ENCODE results near the gene FOXJ1.

The FOXJ1 gene

GRCh38 chr17:76163919-76164318 is 22.9 kb upstream of the FOXJ1 start:
- ChIA-PET CTCF (no interaction called here), POLR2A (no interaction called here)
- TF ChIP-seq NFRKB (IDR thresholded peaks at IDR 0.05) (no peak), HDGF (IDR thresholded peaks at IDR 0.05; ENCODE audit: borderline replicate concordance) (no peak), CTBP1 (IDR thresholded peaks at IDR 0.05; ENCODE audit: borderline replicate concordance) (no peak), SP1 (IDR thresholded peaks at IDR 0.05) (no peak), FOXM1 (IDR thresholded peaks at IDR 0.05; ENCODE audit: borderline replicate concordance) (no peak), ZNF384 (IDR thresholded peaks at IDR 0.05) (no peak), BHLHE40 (IDR thresholded peaks at IDR 0.05; ENCODE audit: borderline replicate concordance) (no peak), ARNT (IDR thresholded peaks at IDR 0.05) (no peak)
- TF ChIP-seq, protein P1, sequence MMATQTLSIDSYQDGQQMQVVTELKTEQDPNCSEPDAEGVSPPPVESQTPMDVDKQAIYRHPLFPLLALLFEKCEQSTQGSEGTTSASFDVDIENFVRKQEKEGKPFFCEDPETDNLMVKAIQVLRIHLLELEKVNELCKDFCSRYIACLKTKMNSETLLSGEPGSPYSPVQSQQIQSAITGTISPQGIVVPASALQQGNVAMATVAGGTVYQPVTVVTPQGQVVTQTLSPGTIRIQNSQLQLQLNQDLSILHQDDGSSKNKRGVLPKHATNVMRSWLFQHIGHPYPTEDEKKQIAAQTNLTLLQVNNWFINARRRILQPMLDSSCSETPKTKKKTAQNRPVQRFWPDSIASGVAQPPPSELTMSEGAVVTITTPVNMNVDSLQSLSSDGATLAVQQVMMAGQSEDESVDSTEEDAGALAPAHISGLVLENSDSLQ (IDR thresholded peaks at IDR 0.05): no peak
- DNase-seq (ENCODE audit: extremely low spot score): no peak

- TF ChIP-seq NFRKB (IDR thresholded peaks at IDR 0.05): no peak
- no peak for TF ChIP-seq ELF4 (IDR thresholded peaks at IDR 0.05)
- TF ChIP-seq BHLHE40 (IDR thresholded peaks at IDR 0.05; ENCODE audit: borderline replicate concordance): no peak
- no peak for TF ChIP-seq CTBP1 (IDR thresholded peaks at IDR 0.05; ENCODE audit: borderline replicate concordance)
- TF ChIP-seq SP1 (IDR thresholded peaks at IDR 0.05): no peak
- no peak for TF ChIP-seq TARDBP (IDR thresholded peaks at IDR 0.05)
- no peak for TF ChIP-seq L3MBTL2 (conservative IDR thresholded peaks at IDR 0.05)
- no peak for TF ChIP-seq ZNF384 (IDR thresholded peaks at IDR 0.05)
- CTCF ChIA-PET: interaction anchor here (1.0 kb wide), 1 partner anchor 118 kb away, joined by 4 read pairs; no protein-coding TSS in a partner anchor
- no peak for DNase-seq (ENCODE audit: extremely low spot score)
- POLR2A ChIA-PET: no interaction called here
Measured at GRCh38 chr17:76161619-76162266, 20.7 kb upstream of the FOXJ1 start.

- ChIA-PET CTCF (no interaction called here), POLR2A (no interaction called here)
- no peak for TF ChIP-seq HDGF (IDR thresholded peaks at IDR 0.05; ENCODE audit: borderline replicate concordance)
- TF ChIP-seq SP1 (IDR thresholded peaks at IDR 0.05): no peak
- no peak for TF ChIP-seq LEF1 (IDR thresholded peaks at IDR 0.05; ENCODE audit: borderline replicate concordance)
- no peak for TF ChIP-seq FOXM1 (IDR thresholded peaks at IDR 0.05; ENCODE audit: borderline replicate concordance)
- TF ChIP-seq L3MBTL2 (conservative IDR thresholded peaks at IDR 0.05): no peak
- TF ChIP-seq NFRKB (IDR thresholded peaks at IDR 0.05): no peak
- no peak for TF ChIP-seq CTBP1 (IDR thresholded peaks at IDR 0.05; ENCODE audit: borderline replicate concordance)
- TF ChIP-seq, protein P1 (IDR thresholded peaks at IDR 0.05): no peak
- no peak for TF ChIP-seq BHLHE40 (IDR thresholded peaks at IDR 0.05; ENCODE audit: borderline replicate concordance)
- no peak for TF ChIP-seq ELF4 (IDR thresholded peaks at IDR 0.05)
- TF ChIP-seq TARDBP (IDR thresholded peaks at IDR 0.05): no peak
- no peak for TF ChIP-seq FOXA1 (IDR thresholded peaks at IDR 0.05)
- no peak for TF ChIP-seq FOXK2 (IDR thresholded peaks at IDR 0.05)
- TF ChIP-seq ARNT (IDR thresholded peaks at IDR 0.05): no peak
- no peak for TF ChIP-seq ZNF384 (IDR thresholded peaks at IDR 0.05)
- TF ChIP-seq SUZ12 (IDR thresholded peaks at IDR 0.05): no peak
- DNase-seq (ENCODE audit: extremely low spot score): no peak
Measured at GRCh38 chr17:76160896-76161528, 20.0 kb upstream of the FOXJ1 start.

GRCh38 chr17:76159157-76159556 is 18.1 kb upstream of the FOXJ1 start:
- TF ChIP-seq FOXA1 (IDR thresholded peaks at IDR 0.05): no peak
- no peak for TF ChIP-seq LEF1 (IDR thresholded peaks at IDR 0.05; ENCODE audit: borderline replicate concordance)
- TF ChIP-seq L3MBTL2 (conservative IDR thresholded peaks at IDR 0.05): no peak
- no peak for TF ChIP-seq FOXM1 (IDR thresholded peaks at IDR 0.05; ENCODE audit: borderline replicate concordance)
- TF ChIP-seq SUZ12 (IDR thresholded peaks at IDR 0.05): no peak
- TF ChIP-seq SP1 (IDR thresholded peaks at IDR 0.05): no peak
- TF ChIP-seq NFRKB (IDR thresholded peaks at IDR 0.05): no peak
- TF ChIP-seq BHLHE40 (IDR thresholded peaks at IDR 0.05; ENCODE audit: borderline replicate concordance): no peak
- no peak for TF ChIP-seq TARDBP (IDR thresholded peaks at IDR 0.05)
- TF ChIP-seq ZNF384 (IDR thresholded peaks at IDR 0.05): no peak
- TF ChIP-seq CTBP1 (IDR thresholded peaks at IDR 0.05; ENCODE audit: borderline replicate concordance): no peak
- no peak for TF ChIP-seq HDGF (IDR thresholded peaks at IDR 0.05; ENCODE audit: borderline replicate concordance)
- no peak for TF ChIP-seq ARNT (IDR thresholded peaks at IDR 0.05)
- TF ChIP-seq, protein P1 (IDR thresholded peaks at IDR 0.05): no peak
- no peak for TF ChIP-seq ELF4 (IDR thresholded peaks at IDR 0.05)
- TF ChIP-seq FOXK2 (IDR thresholded peaks at IDR 0.05): no peak
- ChIA-PET POLR2A (no interaction called here), CTCF (interaction anchor here (1.3 kb wide), 1 partner anchor 23 kb away, joined by 4 read pairs; no protein-coding TSS in a partner anchor)
- no peak for DNase-seq (ENCODE audit: extremely low spot score)

GRCh38 chr17:76157759-76158158 is 16.7 kb upstream of the FOXJ1 start:
- no peak for DNase-seq (ENCODE audit: extremely low spot score)
- ChIA-PET CTCF (interaction anchor here (1.0 kb wide), 2 partner anchors 14 to 24 kb away, joined by 3 to 4 read pairs; no protein-coding TSS in a partner anchor), POLR2A (no interaction called here)
- TF ChIP-seq FOXA1 (IDR thresholded peaks at IDR 0.05) (no peak), BHLHE40 (IDR thresholded peaks at IDR 0.05; ENCODE audit: borderline replicate concordance) (no peak), FOXK2 (IDR thresholded peaks at IDR 0.05) (no peak), LEF1 (IDR thresholded peaks at IDR 0.05; ENCODE audit: borderline replicate concordance) (no peak), HDGF (IDR thresholded peaks at IDR 0.05; ENCODE audit: borderline replicate concordance) (no peak), TARDBP (IDR thresholded peaks at IDR 0.05) (no peak), ZNF384 (IDR thresholded peaks at IDR 0.05) (no peak)
- TF ChIP-seq, protein P1 (IDR thresholded peaks at IDR 0.05): no peak

All from HEK293T (cell line).